ENCODE measurements around the gene CASP1.

The CASP1 gene

GRCh38 chr11:105000797-105001196, 34.1 kb downstream of the CASP1 start:
- TF ChIP-seq TAF1 (IDR thresholded peaks at IDR 0.05; ENCODE audit: borderline replicate concordance, insufficient read depth, low read length) = no peak
- TF ChIP-seq SIN3A (IDR thresholded peaks at IDR 0.05; ENCODE audit: borderline replicate concordance, insufficient read depth, low read length) = no peak
- TF ChIP-seq, protein P1, sequence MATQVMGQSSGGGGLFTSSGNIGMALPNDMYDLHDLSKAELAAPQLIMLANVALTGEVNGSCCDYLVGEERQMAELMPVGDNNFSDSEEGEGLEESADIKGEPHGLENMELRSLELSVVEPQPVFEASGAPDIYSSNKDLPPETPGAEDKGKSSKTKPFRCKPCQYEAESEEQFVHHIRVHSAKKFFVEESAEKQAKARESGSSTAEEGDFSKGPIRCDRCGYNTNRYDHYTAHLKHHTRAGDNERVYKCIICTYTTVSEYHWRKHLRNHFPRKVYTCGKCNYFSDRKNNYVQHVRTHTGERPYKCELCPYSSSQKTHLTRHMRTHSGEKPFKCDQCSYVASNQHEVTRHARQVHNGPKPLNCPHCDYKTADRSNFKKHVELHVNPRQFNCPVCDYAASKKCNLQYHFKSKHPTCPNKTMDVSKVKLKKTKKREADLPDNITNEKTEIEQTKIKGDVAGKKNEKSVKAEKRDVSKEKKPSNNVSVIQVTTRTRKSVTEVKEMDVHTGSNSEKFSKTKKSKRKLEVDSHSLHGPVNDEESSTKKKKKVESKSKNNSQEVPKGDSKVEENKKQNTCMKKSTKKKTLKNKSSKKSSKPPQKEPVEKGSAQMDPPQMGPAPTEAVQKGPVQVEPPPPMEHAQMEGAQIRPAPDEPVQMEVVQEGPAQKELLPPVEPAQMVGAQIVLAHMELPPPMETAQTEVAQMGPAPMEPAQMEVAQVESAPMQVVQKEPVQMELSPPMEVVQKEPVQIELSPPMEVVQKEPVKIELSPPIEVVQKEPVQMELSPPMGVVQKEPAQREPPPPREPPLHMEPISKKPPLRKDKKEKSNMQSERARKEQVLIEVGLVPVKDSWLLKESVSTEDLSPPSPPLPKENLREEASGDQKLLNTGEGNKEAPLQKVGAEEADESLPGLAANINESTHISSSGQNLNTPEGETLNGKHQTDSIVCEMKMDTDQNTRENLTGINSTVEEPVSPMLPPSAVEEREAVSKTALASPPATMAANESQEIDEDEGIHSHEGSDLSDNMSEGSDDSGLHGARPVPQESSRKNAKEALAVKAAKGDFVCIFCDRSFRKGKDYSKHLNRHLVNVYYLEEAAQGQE (IDR thresholded peaks at IDR 0.05; ENCODE audit: insufficient read depth in 1 of 2, low read depth in 2 of 2, low read length in 2 of 2) = no peak
- TF ChIP-seq POLR2AphosphoS5 (IDR thresholded peaks at IDR 0.05; ENCODE audit: low read depth, low read length) = no peak
- TF ChIP-seq FOXP2 (optimal IDR thresholded peaks at IDR 0.05; ENCODE audit: borderline replicate concordance, extremely low read depth, extremely low read length, insufficient read depth) = no peak

GRCh38 chr11:105000167-105000566, 34.8 kb downstream of the CASP1 start:
- no peak for TF ChIP-seq FOXP2 (optimal IDR thresholded peaks at IDR 0.05; ENCODE audit: borderline replicate concordance, extremely low read depth, extremely low read length, insufficient read depth)
- no peak for TF ChIP-seq SIN3A (IDR thresholded peaks at IDR 0.05; ENCODE audit: borderline replicate concordance, insufficient read depth, low read length)
- TF ChIP-seq TAF1 (IDR thresholded peaks at IDR 0.05; ENCODE audit: borderline replicate concordance, insufficient read depth, low read length) = no peak
- TF ChIP-seq POLR2AphosphoS5 (IDR thresholded peaks at IDR 0.05; ENCODE audit: low read depth, low read length) = no peak
- TF ChIP-seq, protein P1 (IDR thresholded peaks at IDR 0.05; ENCODE audit: insufficient read depth in 1 of 2, low read depth in 2 of 2, low read length in 2 of 2) = no peak

GRCh38 chr11:104999721-105000120, 35.2 kb downstream of the CASP1 start:
- no peak for TF ChIP-seq SIN3A (IDR thresholded peaks at IDR 0.05; ENCODE audit: borderline replicate concordance, insufficient read depth, low read length)
- TF ChIP-seq TAF1 (IDR thresholded peaks at IDR 0.05; ENCODE audit: borderline replicate concordance, insufficient read depth, low read length) = no peak
- no peak for TF ChIP-seq POLR2AphosphoS5 (IDR thresholded peaks at IDR 0.05; ENCODE audit: low read depth, low read length)
- TF ChIP-seq, protein P1 (IDR thresholded peaks at IDR 0.05; ENCODE audit: insufficient read depth in 1 of 2, low read depth in 2 of 2, low read length in 2 of 2) = no peak

GRCh38 chr11:104997288-104997687, 37.7 kb downstream of the CASP1 start:
- TF ChIP-seq, protein P1 (IDR thresholded peaks at IDR 0.05; ENCODE audit: insufficient read depth in 1 of 2, low read depth in 2 of 2, low read length in 2 of 2) = no peak
- TF ChIP-seq FOXP2 (optimal IDR thresholded peaks at IDR 0.05; ENCODE audit: borderline replicate concordance, extremely low read depth, extremely low read length, insufficient read depth) (no peak), POLR2AphosphoS5 (IDR thresholded peaks at IDR 0.05; ENCODE audit: low read depth, low read length) (no peak), SIN3A (IDR thresholded peaks at IDR 0.05; ENCODE audit: borderline replicate concordance, insufficient read depth, low read length) (no peak), TAF1 (IDR thresholded peaks at IDR 0.05; ENCODE audit: borderline replicate concordance, insufficient read depth, low read length) (no peak)

GRCh38 chr11:104995001-104995408, 39.9 kb downstream of the CASP1 start:
- TF ChIP-seq FOXP2 (optimal IDR thresholded peaks at IDR 0.05; ENCODE audit: borderline replicate concordance, extremely low read depth, extremely low read length, insufficient read depth) (no peak), SIN3A (IDR thresholded peaks at IDR 0.05; ENCODE audit: borderline replicate concordance, insufficient read depth, low read length) (no peak), POLR2AphosphoS5 (IDR thresholded peaks at IDR 0.05; ENCODE audit: low read depth, low read length) (no peak), TAF1 (IDR thresholded peaks at IDR 0.05; ENCODE audit: borderline replicate concordance, insufficient read depth, low read length) (no peak)
- TF ChIP-seq, protein P1 (IDR thresholded peaks at IDR 0.05; ENCODE audit: insufficient read depth in 1 of 2, low read depth in 2 of 2, low read length in 2 of 2) = no peak
